ENCODE measurements around the gene ABHD1. TPM values are rescaled to one million over a fixed set of nuclear protein-coding genes. Genes with fewer than 3 reads are reported as not detected.

ABHD1 gene
- total and polyA plus RNA-seq, 8 donors = 0.26 to 0.99 (median 0.34) TPM; not detected in 1

DNA sequence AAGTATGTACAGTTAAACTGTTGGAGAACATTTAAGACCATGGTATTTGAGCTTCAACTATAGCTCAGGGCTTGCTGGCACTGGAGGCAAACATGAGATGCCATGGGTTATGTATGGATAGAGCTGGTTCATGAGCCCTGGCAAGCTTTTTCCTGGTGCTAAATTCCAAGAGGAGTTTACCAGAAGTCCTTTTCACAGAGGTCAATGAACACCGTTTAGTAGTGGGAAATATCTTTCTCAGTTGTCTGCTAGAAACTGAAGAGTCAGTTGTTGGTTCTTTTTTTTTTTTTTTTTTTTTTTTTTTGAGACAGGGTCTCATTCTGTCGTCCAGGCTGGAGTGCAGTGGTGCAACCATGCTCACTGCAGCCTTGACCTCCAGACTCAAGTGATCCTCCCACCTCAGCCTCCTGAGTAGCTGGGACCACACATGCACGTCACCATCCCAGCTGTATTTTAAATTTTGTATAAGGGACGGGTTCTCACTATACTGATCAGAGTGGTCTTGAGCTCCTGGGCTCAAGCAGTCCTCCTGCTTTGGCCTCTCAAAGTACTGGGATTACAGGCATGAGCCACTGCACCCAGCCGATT lies 35.7 kb upstream of the ABHD1 start:
- Histone ChIP-seq H3K9me3 (no peaks in the 10 kb centered on the region), H3K27ac (no peak overlapping the region), H3K36me3 (no peaks in the 10 kb centered on the region), H3K27me3 (no peaks in the 10 kb centered on the region), H3K4me1 (peaks cover 0 to 10% (median 0%) of the 10 kb centered on the region in 3 donors), H3K4me3 (no peak overlapping the region)
- FAIRE-seq = no peak
- ATAC-seq = no peak
- DNase-seq = peak in 1 of 6 donors; percentile 6
- intact Hi-C loops (cut with DNase I) = loop anchor here in 1 of 3 donors (10.0 kb wide), 1 partner anchor 123 kb away; no protein-coding TSS in a partner anchor
- 74 to 85% methylated on average over 5 of the region's 5 CpGs for WGBS, 2 donors
- no peak for TF ChIP-seq CTCF (IDR thresholded peaks at IDR 0.05)

- ATAC-seq = no peak
- H3K4me3 ChIP-seq = no peak overlapping the region
- no peak overlapping the region for H3K27ac ChIP-seq
- peak in 1 of 6 donors; percentile 2 for DNase-seq
- H3K9me3 ChIP-seq = no peaks in the 10 kb centered on the region
- FAIRE-seq = no peak
- TF ChIP-seq CTCF (IDR thresholded peaks at IDR 0.05) = no peak
- 89 to 93% methylated on average over 6 of the region's 6 CpGs for WGBS, 2 donors
- intact Hi-C loops (cut with DNase I) = loop anchor here in 1 of 3 donors (10.0 kb wide), 1 partner anchor 124 kb away; no protein-coding TSS in a partner anchor
- no peaks in the 10 kb centered on the region for H3K27me3 ChIP-seq
- H3K4me1 ChIP-seq = peaks cover 0 to 10% (median 0%) of the 10 kb centered on the region in 3 donors
- no peaks in the 10 kb centered on the region for H3K36me3 ChIP-seq
These were observed 35.0 kb upstream of the ABHD1 start for GRCh38 chr2:27088634-27089033.

- intact Hi-C loops (cut with DNase I) = loop anchor here in 1 of 3 donors (10.0 kb wide), 1 partner anchor 125 kb away; no protein-coding TSS in a partner anchor
- Histone ChIP-seq H3K36me3 (no peaks in the 10 kb centered on the region), H3K27ac (no peak overlapping the region), H3K4me3 (no peak overlapping the region), H3K9me3 (no peaks in the 10 kb centered on the region), H3K27me3 (no peaks in the 10 kb centered on the region), H3K4me1 (peaks cover 0 to 10% (median 0%) of the 10 kb centered on the region in 3 donors)
- TF ChIP-seq CTCF (IDR thresholded peaks at IDR 0.05) = no peak
- ATAC-seq (no peak), FAIRE-seq (no peak), DNase-seq (peak in 2 of 6 donors; percentile 4 to 42)
- 85 to 92% methylated on average over 14 of the region's 14 CpGs for WGBS, 2 donors
These were observed 34.3 kb upstream of the ABHD1 start for GRCh38 chr2:27089111-27089954.

DNA sequence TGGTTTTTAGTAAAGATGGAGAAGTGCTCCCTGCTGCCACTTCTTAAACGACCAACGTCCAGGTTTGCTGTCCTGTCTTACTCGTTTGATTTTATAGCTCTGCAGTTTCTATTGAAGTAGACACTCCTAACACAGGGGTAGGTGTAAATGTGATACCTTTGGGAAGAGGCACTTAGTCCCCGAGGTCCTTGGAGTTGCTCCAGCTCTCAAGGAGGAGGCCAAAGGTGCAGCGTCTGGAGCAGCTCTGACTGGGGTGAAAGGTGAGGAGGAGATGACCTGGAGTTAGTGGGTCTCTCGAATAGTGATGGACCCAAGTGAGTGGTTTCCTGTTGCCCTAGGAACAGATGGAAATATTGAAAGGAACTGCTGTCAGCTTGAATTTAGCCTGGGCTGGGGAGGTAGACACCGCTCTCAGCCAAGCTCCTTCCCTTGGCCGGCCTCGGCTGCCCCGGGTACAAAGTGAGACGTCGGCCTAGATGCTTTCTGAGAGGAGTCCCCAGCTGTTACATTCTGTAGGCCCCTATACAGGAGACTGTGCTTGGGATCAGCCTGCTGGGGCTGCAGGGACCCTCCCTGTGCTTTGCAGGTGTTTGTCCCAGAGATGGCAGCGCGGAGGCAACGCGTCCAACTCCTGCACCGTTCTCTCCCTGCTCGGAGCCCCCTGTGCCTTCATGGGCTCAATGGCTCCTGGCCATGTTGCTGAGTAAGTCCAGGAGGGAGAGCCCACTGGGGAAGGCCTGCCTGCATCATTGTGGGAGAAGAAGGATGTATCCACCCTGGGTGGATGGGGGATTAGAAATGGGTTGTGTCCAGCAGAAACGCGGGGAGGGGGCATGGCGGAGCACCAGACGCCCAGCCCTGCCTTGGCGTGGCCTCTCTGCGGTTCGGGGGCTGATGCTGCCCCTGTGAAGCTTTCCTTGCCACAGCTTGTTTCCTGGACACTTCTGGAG lies 31.6 kb upstream of the ABHD1 start:
- H3K27me3 ChIP-seq = no peaks in the 10 kb centered on the region
- intact Hi-C loops (cut with DNase I) = loop anchor here in 1 of 3 donors (10.0 kb wide), 1 partner anchor 103 kb away; no protein-coding TSS in a partner anchor
- no peak overlapping the region for H3K4me3 ChIP-seq
- no peaks in the 10 kb centered on the region for H3K36me3 ChIP-seq
- peaks cover 0 to 15% (median 8%) of the 10 kb centered on the region in 3 donors for H3K4me1 ChIP-seq
- ATAC-seq (no peak), DNase-seq (peak in 1 of 6 donors; percentile 55), FAIRE-seq (no peak)
- TF ChIP-seq CTCF (IDR thresholded peaks at IDR 0.05) = no peak
- no peaks in the 10 kb centered on the region for H3K9me3 ChIP-seq
- no peak overlapping the region for H3K27ac ChIP-seq
- WGBS, 2 donors = 80 to 88% methylated on average over 25 of the region's 25 CpGs

All from pancreas (tissue), 10 donors.